HG03342 (cell line): ENCODE data around the gene ROBO1.

Experiments
- ATAC-seq: cut with Tn5 transposase; IDR thresholded peaks from one replicate; pipeline ENCODE4 v1.9.1; 2021; ENCODE audit warnings: mild to moderate bottlenecking, moderate library complexity; ENCODE audit not compliant: unreplicated experiment

The ROBO1 gene

DNA sequence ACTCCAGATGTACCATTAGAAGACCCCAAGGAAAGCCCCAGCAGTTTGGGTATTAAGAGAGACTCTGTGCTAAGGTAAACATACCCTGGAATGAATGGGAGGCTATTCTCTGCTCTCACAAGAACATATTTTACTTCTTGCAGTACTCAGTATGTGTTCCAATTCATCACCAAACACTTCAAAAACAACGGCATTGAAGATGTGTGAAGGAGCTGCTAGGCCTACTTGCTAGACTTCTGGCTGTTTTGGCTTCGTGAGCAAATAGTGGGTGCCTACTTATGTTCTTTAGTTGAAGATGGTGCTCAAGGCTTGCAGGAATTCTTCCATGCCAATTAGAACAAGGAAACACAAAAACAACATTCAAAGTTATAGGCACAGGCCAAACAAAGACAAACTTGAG lies 514.5 kb downstream of the ROBO1 start:
- no peak for ATAC-seq

DNA sequence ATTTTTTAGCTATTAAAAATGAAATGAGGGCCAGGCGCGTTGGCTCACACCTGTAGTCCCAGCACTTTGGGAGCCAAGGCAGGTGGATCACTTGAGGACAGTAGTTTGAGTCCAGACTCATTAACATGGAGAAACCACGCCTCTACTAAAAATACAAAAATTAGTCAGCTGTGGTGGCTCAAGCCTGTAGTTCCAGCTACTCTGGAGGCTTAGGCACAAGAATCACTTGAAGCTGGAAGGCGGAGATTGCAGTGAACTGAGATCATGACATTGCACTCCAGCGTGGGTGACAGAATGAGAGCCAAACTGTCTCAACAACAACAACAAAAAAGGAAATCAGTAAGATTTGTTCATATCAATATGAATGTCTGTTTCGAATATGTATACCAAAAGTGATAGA lies 517.1 kb downstream of the ROBO1 start:
- ATAC-seq = no peak

DNA sequence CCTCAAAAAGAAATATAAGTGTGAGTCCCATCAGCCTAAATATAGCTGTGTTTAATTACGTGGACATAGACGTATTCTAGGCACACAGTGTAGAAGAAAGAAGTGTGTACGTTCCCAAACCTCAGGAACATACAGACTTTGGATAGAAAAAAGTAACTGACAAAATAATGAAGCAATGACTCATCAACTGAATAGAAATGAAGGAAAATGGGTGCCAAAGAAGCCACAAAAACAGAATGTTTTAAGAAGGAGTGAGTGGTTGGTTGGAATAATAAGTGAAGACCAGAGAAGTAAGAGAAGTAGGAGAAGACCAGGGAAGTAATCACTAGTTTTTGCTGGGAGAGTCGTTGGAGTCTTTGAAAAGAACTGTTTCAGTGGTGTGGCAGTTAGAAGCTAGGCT lies 518.1 kb downstream of the ROBO1 start:
- no peak for ATAC-seq

DNA sequence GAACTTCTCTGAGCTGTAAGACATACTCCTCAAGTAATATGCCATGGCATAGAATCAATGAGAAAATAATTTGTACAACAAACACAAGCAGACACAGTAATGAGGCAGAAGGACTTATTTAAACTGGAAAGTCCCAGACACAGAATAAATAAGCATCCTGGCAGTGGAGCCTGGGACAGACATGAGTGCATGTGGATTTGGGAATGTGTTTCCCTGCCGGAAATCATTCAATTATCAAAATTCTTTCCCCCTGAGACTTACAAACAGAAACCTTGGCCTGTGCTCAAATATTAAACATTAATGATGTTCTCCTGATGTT lies 520.1 kb downstream of the ROBO1 start:
- no peak for ATAC-seq

DNA sequence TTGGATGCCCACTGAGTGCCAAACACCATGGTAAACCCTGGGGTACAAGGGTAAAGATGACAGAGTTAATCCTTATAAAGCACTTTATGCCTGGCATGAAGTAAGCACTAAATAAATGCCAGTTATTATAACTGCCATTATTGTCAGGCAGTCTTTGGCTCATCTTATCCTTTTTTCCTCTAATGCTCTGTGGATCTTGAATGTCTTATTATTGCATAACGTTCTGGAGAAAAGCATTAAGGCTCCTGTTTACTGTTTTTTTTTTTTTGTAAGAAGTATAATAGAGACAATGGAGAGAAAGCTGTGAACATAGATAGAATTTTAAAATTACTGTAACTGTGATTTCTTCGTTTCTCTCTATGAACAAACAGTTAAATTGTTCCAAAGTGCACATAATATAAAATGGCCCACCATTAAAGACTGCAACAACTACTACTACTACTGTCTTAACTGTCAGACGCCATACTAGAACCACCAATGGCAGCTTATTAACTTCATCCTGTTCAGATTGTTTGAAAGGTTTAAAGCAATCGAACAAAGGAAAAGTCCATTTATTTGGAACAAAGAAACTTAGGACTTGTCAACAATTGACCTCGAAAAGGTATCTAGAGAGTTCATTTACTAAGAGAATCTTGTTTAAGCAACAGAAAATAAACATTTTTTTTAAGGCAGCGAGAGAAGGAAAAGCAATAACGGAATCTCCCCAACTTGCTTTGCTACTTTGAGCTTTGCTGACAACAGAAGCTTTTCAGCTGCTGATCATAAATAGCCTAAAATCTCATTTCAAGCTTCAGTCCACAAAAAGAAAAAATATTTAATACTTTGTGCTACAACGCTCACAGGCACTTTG lies 520.7 kb downstream of the ROBO1 start:
- ATAC-seq = no peak

DNA sequence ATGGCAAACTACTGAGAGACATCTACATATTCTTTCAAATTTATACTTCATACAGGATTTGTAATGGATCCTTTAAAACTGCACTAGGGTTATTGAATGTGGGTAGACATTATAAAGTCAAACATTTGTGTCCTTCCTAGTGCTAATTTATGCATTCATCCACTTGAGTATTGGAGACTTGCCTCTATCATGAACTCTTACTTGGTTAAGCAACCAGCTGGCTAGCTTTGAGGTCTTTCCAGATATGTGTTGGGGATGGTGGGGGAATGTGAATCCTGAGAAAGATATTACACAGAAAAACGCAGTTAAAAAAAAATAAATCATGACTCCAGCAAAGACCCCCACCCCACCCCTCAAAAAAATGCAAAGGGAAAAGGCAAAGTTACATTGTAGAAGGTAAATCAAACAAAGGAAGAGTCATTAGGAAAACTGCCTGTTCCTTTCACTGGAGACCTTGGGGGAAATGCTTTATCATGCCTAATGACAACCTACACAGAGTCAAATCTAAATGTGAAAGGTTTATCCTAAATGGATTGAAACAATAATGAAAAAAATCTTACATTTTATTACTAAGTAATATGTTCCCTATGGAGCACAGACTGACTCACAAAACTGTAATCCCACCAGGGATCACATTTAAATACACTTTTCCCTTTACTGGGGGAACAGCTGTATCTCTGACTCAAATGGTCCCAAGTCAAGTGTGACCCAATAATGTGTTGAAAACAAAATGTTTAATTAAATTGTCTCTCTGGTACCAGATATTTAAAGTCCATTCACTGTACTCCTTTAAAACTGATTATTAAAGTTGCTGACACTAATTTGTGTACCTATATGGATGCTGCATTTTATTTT lies 522.3 kb downstream of the ROBO1 start:
- no peak for ATAC-seq

DNA sequence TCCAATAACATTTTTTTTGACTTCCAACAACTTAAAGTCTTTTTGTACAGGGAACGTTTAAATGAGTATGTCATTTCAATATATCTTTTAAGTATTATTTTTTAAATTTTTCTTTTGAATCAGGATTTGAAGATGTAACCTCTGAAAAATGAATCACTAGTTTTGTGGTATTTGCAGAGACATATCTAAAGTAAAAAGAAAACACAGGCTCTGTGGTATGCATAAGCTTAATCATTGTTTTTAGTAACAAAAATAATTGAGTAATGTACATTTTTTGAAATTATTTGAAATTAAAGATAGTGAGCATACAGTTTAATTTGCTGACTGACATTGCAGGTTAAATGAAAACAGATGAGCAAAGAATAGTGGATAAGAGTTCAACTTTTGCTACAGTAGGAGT lies 531.3 kb downstream of the ROBO1 start:
- ATAC-seq = no peak

DNA sequence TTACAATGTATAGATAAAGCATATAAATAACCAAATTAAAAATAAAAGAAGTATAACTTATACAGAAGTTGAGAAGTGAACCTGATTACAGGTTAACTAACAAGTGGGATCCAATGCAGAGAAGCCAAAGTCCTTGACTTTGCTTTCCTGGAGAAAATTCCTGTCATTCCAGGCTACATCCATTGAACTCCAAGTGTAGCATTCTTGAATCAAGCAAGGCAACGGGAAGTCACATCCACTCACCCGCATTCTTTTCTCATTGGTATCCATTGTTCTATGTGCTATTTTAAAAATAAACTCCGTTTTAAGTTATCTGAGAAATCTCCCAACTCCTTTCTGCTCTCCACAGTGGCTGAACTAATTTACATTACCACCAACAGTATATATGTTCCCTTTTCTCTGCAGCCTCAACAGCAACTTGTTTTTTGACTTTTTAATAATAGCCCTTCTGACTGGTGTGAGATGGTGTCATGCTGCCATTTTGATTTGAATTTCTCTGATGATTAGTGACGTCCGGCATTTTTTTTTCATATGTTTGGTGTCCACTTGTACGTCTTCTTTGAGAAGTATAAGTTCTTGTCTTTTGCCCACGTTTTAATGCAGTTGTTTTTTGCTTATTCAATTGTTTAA lies 534.3 kb downstream of the ROBO1 start:
- no peak for ATAC-seq

DNA sequence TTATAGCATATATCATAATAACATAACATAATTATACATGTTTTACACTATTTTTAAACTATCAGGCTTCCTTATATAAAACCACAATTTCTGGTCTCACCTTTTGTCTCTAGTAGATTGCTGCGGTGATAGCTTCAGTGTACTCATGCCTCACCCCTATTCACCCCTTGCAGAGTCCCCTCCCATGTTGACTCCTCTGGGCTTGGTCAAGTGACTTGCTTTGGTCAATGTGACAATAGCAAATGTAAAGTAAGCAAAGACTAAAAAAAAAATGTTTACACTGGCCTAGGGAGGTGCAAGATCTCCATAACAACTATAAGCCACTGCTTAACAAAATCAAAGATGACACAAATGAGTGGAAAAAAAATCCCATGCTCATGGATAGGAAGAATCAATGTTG lies 537.5 kb downstream of the ROBO1 start:
- no peak for ATAC-seq

DNA sequence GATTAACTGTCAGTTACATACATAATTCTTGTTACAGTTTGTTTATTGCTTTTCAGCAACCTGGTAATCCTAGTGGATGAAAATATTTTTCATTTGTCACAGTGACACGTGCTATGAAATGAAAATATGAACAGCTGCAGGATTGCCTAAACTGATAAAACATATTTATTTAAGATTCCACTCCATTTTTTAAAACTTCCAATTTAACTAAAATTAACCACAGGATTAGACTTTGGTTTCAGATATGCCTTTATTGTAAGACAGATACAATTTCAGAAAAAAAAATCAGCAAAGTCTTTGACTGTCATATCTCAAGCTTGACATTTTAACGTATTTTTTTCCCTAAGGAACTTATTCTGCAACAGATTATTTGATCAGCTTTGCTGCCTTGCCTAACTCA lies 550.7 kb downstream of the ROBO1 start:
- ATAC-seq = no peak

DNA sequence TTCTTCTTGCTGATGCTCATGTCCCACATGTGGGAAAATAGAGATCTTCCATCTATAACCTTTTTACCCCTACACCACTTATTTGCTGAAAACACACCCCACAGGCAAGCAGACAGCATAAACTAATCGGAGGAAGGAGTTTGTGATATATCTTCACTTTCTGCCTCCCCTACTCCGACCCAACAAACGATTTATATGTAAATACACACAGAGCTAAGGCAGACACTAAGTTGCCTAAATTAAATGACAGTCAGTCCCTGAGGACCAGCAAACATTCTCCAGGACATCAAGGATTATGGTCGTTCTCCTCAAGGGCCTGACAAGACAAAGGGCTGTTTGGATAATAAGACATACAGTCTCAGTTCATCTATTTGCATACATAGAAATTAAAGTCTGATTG lies 552.5 kb downstream of the ROBO1 start:
- ATAC-seq = no peak

DNA sequence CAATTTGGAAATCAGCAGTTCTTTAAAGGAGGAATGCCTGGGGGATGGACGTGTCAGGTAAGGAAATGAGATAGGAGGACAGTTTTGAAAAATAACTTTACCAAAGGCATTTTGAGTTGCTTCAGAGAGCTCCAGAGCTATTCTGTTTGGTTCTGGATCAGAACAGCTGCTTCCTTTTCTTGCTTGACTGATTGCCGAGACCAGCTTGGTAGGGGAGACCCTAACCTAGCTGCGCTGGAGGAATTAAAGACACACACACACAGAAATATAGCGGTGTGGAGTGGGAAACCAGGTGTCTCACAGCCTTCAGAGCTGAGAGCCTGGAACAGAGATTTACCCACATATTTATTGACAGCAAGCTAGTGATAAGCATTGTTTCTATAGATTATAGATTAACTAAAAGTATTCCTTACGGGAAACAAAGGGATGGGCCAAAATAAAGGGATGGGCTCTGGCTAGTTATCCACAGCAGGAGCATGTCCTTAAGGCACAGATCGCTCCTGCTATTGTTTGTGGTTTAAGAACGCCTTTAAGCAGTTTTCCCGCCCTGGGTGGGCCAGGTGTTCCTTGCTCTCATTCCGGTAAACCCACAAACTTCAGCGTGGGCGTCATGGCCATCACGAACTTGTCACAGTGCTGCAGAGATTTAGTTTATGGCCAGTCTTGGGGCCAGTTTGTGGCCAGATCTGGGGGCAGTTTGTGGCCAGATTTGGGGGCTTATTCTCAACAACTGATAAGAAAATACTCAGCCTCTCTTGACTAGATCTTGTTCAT lies 556.0 kb downstream of the ROBO1 start:
- no peak for ATAC-seq

DNA sequence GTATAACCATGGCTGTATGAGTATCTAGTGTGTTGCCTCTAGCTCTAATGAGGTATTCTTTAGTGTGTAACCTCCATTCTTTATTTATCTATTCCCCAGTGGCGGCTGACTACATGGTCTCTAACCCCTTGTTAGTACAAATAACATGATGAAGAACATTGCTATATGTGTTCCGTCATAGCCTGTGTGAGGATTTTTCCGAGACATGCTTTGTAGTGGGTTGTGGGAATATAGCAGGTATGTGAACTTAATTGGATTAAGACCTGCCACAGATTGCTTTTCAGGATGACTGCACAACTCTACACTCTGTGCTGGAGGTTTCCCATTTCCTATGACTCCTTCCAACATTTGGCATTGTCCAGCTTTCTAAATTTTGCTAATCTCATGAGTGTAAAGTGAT lies 563.4 kb downstream of the ROBO1 start:
- no peak for ATAC-seq

DNA sequence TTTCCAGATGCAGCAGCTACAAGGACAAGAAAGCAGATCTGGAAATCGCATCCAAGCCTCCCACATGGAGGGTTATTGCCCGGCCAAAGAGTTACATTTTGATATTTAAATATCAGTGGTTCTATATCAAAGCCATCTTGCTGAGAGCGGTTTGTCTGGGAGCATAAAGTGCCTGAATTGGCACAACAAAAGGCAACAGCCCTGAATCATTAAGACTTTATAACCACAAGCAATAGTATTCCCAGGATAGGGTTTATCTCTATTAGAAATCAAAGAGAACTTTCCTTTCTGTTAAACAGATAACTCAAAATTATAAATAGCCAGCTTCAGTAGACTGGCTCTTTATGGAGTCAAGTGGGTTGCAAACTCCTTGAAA lies 564.7 kb downstream of the ROBO1 start:
- ATAC-seq = no peak

DNA sequence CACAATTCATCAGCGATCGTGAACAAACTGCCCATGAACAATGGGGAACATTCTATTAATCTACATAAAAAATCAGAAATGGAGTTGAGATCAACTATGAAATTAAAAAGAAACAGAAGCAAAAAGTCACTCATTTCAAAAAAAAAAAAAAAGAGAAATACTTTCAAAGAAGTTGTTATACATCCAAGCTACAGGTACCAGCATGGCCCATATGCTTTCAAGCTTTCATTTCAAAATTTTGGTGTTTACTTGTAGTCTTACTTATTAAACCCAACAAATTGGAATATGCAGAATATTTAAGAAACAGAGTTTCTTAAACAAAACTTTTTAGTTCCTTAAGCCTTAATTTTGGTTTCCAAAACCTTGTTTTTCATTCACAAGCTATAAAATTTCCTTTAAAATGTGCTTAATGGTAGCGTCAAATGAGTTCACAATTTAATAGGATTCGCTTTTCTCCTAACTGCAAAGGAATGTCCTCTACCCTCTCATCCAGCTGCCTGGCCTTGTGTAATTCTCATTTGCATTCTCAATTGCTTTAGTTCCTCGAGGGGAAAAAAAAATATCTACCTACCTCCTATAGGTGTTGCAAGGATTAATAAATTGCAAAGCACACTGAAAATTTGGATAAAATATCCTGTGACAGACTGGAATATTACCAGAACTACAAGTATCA lies 565.2 kb downstream of the ROBO1 start:
- ATAC-seq = no peak

DNA sequence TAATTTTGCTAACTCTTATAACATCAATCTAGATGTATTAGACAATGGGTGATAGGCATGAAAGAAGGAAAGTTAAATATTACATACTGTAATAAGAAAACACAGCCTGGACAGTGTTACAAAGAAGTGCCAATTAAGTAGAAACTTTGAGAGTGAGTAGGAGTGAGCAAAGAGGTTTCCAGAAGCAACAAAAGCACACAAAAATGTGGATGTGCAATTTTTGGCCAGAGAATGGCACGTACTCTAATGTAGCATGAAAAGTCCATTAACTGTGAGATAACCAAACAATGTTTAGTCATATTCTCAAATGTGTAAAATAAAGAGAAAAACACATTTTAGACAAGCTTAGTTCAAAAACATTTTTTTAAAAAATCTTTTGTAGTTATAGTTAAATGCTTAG lies 567.3 kb downstream of the ROBO1 start:
- no peak for ATAC-seq

DNA sequence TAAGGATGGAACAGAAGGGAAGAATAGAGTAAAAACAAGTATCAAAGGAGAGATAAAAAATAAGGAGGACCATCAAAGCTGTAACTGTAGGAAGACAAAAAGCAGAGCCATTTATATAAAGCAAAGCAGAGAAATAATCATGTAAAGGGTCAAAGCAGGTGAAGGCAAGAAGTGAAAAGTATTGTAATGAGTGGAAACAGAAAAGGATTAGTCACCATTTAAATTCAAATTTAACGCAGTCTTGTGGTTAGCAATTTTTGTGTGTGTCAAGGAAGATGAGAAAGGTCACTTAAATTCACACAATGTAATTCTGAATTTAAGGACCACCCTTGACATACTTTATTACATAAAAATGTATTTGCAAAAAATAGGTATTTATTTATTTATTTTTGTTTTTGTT lies 567.8 kb downstream of the ROBO1 start:
- no peak for ATAC-seq

DNA sequence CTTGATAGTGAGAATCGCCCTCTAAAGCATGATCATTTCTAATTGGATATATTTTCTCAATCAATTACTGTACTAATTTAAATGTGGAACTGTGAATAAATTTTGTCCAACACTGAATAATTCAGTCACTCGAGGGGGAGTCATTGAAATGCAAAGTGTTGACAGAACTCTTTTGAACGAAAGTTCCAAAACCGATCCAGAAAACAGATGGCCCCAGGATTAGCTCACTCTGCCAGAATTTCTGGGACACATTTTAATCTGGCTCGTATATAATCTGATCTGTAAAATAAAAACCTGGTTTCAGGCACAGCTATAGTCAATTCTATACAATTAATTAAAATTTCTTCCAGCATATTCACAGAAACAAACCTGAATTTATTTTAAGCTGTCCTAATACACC lies 580.4 kb downstream of the ROBO1 start:
- no peak for ATAC-seq

DNA sequence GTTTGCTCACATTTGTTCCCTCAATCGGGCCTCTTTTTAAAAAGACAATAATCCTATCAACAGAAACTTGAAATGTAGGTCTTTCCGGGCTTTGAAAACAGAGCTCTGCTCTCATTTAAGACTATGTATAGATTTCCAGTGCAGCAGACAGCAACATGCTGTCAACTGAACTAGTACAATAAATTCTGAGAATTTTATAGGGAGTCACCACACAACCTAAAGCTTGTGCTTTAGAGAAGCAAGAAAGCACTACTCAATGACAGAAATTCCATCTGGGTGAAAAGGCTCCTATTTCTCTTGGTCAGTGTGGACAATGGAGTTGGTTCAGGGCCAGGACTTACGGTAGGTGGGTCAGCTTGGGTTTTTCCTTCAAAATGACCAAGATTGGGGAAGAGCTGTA lies 583.5 kb downstream of the ROBO1 start:
- no peak for ATAC-seq

DNA sequence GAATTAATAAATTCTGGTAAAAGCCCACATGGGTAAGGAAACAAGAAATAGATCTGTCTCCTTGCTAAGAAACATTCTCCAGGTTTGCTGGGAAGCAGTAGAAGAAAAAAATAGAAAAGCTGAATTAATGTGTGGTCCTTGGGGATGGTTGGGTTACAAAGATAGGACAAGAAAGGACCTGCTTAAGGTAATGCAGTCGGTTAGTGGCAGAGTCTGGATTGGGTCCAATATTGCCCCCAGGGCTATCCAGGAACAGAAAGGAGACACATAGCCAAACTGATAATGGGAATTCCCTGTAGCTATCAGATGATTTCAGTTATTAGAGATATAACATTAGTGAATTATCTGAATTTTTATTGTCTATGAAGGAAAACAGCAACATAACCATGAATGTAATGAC lies 584.3 kb downstream of the ROBO1 start:
- no peak for ATAC-seq
